IPS-18a (cell line): ENCODE measurements around the gene BHMT.
A peak's percentile ranks its signal among the peaks of the same experiment; 100 is the strongest.

ENCODE experiments used
- H3K27ac ChIP-seq: one replicate; pipeline ENCODE4 v1.5.1; 2013; ENCODE audit warnings: low read length
- H3K27me3 ChIP-seq: one replicate; pipeline ENCODE4 v1.6.1; 2013; ENCODE audit warnings: mild to moderate bottlenecking, low read length; ENCODE audit not compliant: control insufficient read depth, insufficient read depth
- H3K36me3 ChIP-seq: one replicate; pipeline ENCODE4 v1.6.1; 2013; ENCODE audit warnings: low read depth, low read length; ENCODE audit not compliant: control insufficient read depth
- H3K4me1 ChIP-seq: one replicate; pipeline ENCODE4 v1.6.1; 2013; ENCODE audit warnings: low read depth, low read length; ENCODE audit not compliant: control insufficient read depth
- H3K4me3 ChIP-seq: one replicate; pipeline ENCODE4 v1.5.1; 2013; ENCODE audit warnings: low read length
- H3K9ac ChIP-seq: one replicate; pipeline ENCODE4 v1.6.1; 2013; ENCODE audit warnings: mild to moderate bottlenecking, low read length, moderate library complexity
- H3K9me3 ChIP-seq: one replicate; pipeline ENCODE4 v1.6.1; 2013; ENCODE audit warnings: low read depth, low read length; ENCODE audit not compliant: control insufficient read depth

Gene BHMT

GRCh38 chr5:79111387-79111959, at the start of gene BHMT:
BHMT (plus strand) TSS chr5:79111809; CDS start chr5:79111886, 77 bp downstream.
- peak within 1 kb of the TSS; percentile 62 for H3K4me3 ChIP-seq
- peak within 1 kb of the TSS; percentile 2 for H3K9ac ChIP-seq
- peaks cover 42% of the 10 kb centered on the region for H3K27me3 ChIP-seq
- no peak within 1 kb of the TSS for H3K27ac ChIP-seq
- H3K9me3 ChIP-seq: no peaks in the 10 kb centered on the region
- no peaks in the 10 kb centered on the region for H3K4me1 ChIP-seq
- H3K36me3 ChIP-seq: no peaks in the 10 kb centered on the region

GRCh38 chr5:79062436-79062835, 49.2 kb upstream of the BHMT start:
- Histone ChIP-seq H3K36me3 (no peaks in the 10 kb centered on the region), H3K27me3 (no peaks in the 10 kb centered on the region), H3K9ac (no peak overlapping the region), H3K4me3 (no peak overlapping the region), H3K4me1 (no peaks in the 10 kb centered on the region), H3K9me3 (no peaks in the 10 kb centered on the region), H3K27ac (no peak overlapping the region)

GRCh38 chr5:79069488-79070349, 41.9 kb upstream of the BHMT start, which contains the start of the genes BHMT2 and DMGDH:
BHMT2 (plus strand) TSS chr5:79069767; CDS start chr5:79069783, 16 bp downstream.
DMGDH (minus strand) TSS chr5:79069674; CDS start chr5:79069620, 54 bp downstream.
- Histone ChIP-seq H3K27ac (no peak within 1 kb of the TSS), H3K4me3 (no peak within 1 kb of the TSS), H3K9ac (no peak within 1 kb of the TSS), H3K9me3 (no peaks in the 10 kb centered on the region), H3K36me3 (no peaks in the 10 kb centered on the region), H3K27me3 (no peaks in the 10 kb centered on the region), H3K4me1 (no peaks in the 10 kb centered on the region)

- Histone ChIP-seq H3K4me3 (no peak overlapping the region), H3K27me3 (no peaks in the 10 kb centered on the region), H3K27ac (no peak overlapping the region), H3K9ac (no peak overlapping the region), H3K36me3 (no peaks in the 10 kb centered on the region), H3K4me1 (no peaks in the 10 kb centered on the region), H3K9me3 (no peaks in the 10 kb centered on the region)
Observed at GRCh38 chr5:79070350-79070667, 41.3 kb upstream of the BHMT start.

- no peak overlapping the region for H3K9ac ChIP-seq
- no peak overlapping the region for H3K27ac ChIP-seq
- no peaks in the 10 kb centered on the region for H3K27me3 ChIP-seq
- no peaks in the 10 kb centered on the region for H3K36me3 ChIP-seq
- no peak overlapping the region for H3K4me3 ChIP-seq
- H3K4me1 ChIP-seq: no peaks in the 10 kb centered on the region
- no peaks in the 10 kb centered on the region for H3K9me3 ChIP-seq
Observed at GRCh38 chr5:79074641-79075040, 37.0 kb upstream of the BHMT start.

- Histone ChIP-seq H3K27me3 (no peaks in the 10 kb centered on the region), H3K36me3 (no peaks in the 10 kb centered on the region), H3K4me3 (no peak overlapping the region), H3K27ac (no peak overlapping the region), H3K9ac (no peak overlapping the region), H3K4me1 (no peaks in the 10 kb centered on the region), H3K9me3 (no peaks in the 10 kb centered on the region)
Observed at GRCh38 chr5:79075646-79076426, 35.8 kb upstream of the BHMT start.

GRCh38 chr5:79076819-79077218, 34.8 kb upstream of the BHMT start:
- no peak overlapping the region for H3K27ac ChIP-seq
- no peaks in the 10 kb centered on the region for H3K36me3 ChIP-seq
- H3K27me3 ChIP-seq: no peaks in the 10 kb centered on the region
- no peaks in the 10 kb centered on the region for H3K4me1 ChIP-seq
- H3K4me3 ChIP-seq: no peak overlapping the region
- no peak overlapping the region for H3K9ac ChIP-seq
- no peaks in the 10 kb centered on the region for H3K9me3 ChIP-seq

GRCh38 chr5:79077680-79078365, 33.8 kb upstream of the BHMT start:
- Histone ChIP-seq H3K27ac (no peak overlapping the region), H3K9me3 (no peaks in the 10 kb centered on the region), H3K27me3 (no peaks in the 10 kb centered on the region), H3K9ac (no peak overlapping the region), H3K4me1 (no peaks in the 10 kb centered on the region), H3K36me3 (no peaks in the 10 kb centered on the region), H3K4me3 (no peak overlapping the region)

GRCh38 chr5:79080804-79081203, 30.8 kb upstream of the BHMT start:
- Histone ChIP-seq H3K27ac (no peak overlapping the region), H3K9ac (no peak overlapping the region), H3K4me3 (no peak overlapping the region), H3K36me3 (no peaks in the 10 kb centered on the region), H3K4me1 (no peaks in the 10 kb centered on the region), H3K27me3 (no peaks in the 10 kb centered on the region), H3K9me3 (no peaks in the 10 kb centered on the region)

GRCh38 chr5:79081779-79082178, 29.8 kb upstream of the BHMT start:
- Histone ChIP-seq H3K36me3 (no peaks in the 10 kb centered on the region), H3K27ac (no peak overlapping the region), H3K4me1 (no peaks in the 10 kb centered on the region), H3K27me3 (no peaks in the 10 kb centered on the region), H3K9ac (no peak overlapping the region), H3K4me3 (no peak overlapping the region), H3K9me3 (no peaks in the 10 kb centered on the region)

GRCh38 chr5:79086116-79086515, 25.5 kb upstream of the BHMT start:
- Histone ChIP-seq H3K9ac (no peak overlapping the region), H3K4me1 (no peaks in the 10 kb centered on the region), H3K9me3 (no peaks in the 10 kb centered on the region), H3K4me3 (no peak overlapping the region), H3K27ac (no peak overlapping the region), H3K36me3 (no peaks in the 10 kb centered on the region), H3K27me3 (no peaks in the 10 kb centered on the region)
